ENCODE data around the gene SCAF1. TPM values are rescaled to one million over a fixed set of nuclear protein-coding genes. Genes with fewer than 3 reads are reported as not detected.

SCAF1 gene
- total and polyA plus RNA-seq, 2 of the 13 experiments (the other 11 are each of a cell fraction or from before 2014, with no cell fraction given), result 3.3 to 6.1 TPM

GRCh38 chr19:49626226-49626625 is 15.8 kb upstream of the SCAF1 start (continued):
- TF ChIP-seq ZNF407 (CRISPR knock-in tag; IDR thresholded peaks at IDR 0.05; ENCODE audit: not compliant biosample characterization) (no peak), ZKSCAN5 (CRISPR knock-in tag; IDR thresholded peaks at IDR 0.05) (no peak), NFATC3 (CRISPR knock-in tag; IDR thresholded peaks at IDR 0.05) (no peak), GMEB2 (CRISPR knock-in tag; IDR thresholded peaks at IDR 0.05; ENCODE audit: low read depth) (no peak), JARID2 (CRISPR knock-in tag; IDR thresholded peaks at IDR 0.05; ENCODE audit: insufficient replicate concordance) (no peak), MAX (IDR thresholded peaks at IDR 0.05) (no peak), ZNF816 (CRISPR knock-in tag; IDR thresholded peaks at IDR 0.05; ENCODE audit: borderline replicate concordance) (no peak), ZNF441 (CRISPR knock-in tag; IDR thresholded peaks at IDR 0.05; ENCODE audit: borderline replicate concordance) (no peak), KAT2B (IDR thresholded peaks at IDR 0.05; ENCODE audit: borderline replicate concordance, low read depth, low read length) (no peak), NFKB2 (CRISPR knock-in tag; IDR thresholded peaks at IDR 0.05; ENCODE audit: borderline replicate concordance) (no peak), ZNF788 (CRISPR knock-in tag; IDR thresholded peaks at IDR 0.05; ENCODE audit: borderline replicate concordance) (no peak), PHF8 (CRISPR knock-in tag; IDR thresholded peaks at IDR 0.05) (no peak), HNRNPUL1 (IDR thresholded peaks at IDR 0.05; ENCODE audit: low read depth, low read length) (no peak)

Data from HepG2 (cell line).